IPS-15b (cell line): ENCODE data around the gene NFIA.
"Not testable (repeated sequence)": the region's sequence is repeated elsewhere in the genome, so short reads cannot be mapped to it uniquely, and the experiment has no call there.

Experiments used
- H3K27me3 ChIP-seq: one replicate; pipeline ENCODE4 v1.6.1; 2013; ENCODE audit warnings: low read length; ENCODE audit not compliant: control insufficient read depth, insufficient read depth
- H3K36me3 ChIP-seq: one replicate; pipeline ENCODE4 v1.6.1; 2013; ENCODE audit warnings: low read length; ENCODE audit not compliant: control insufficient read depth, insufficient read depth
- H3K4me1 ChIP-seq: one replicate; pipeline ENCODE4 v1.6.1; 2013; ENCODE audit warnings: mild to moderate bottlenecking, low read length; ENCODE audit not compliant: control insufficient read depth, insufficient read depth
- H3K4me3 ChIP-seq: one replicate; pipeline ENCODE4 v1.5.1; 2013; ENCODE audit warnings: low read depth, low read length
- H3K9ac ChIP-seq: one replicate; pipeline ENCODE4 v1.6.1; 2013; ENCODE audit warnings: low read depth, mild to moderate bottlenecking, low read length
- H3K9me3 ChIP-seq: one replicate; pipeline ENCODE4 v1.6.1; 2013; ENCODE audit warnings: mild to moderate bottlenecking, low read length; ENCODE audit not compliant: control insufficient read depth, insufficient read depth

Gene NFIA

GRCh38 chr1:61459345-61459744, 377.0 kb downstream of the NFIA start:
- H3K36me3 ChIP-seq, result no peaks in the 10 kb centered on the region
- H3K27me3 ChIP-seq, result peaks cover under 1% of the 10 kb centered on the region
- peaks cover 5% of the 10 kb centered on the region for H3K4me1 ChIP-seq
- no peak overlapping the region for H3K9ac ChIP-seq
- H3K9me3 ChIP-seq, result no peaks in the 10 kb centered on the region
- H3K4me3 ChIP-seq, result no peak overlapping the region

DNA sequence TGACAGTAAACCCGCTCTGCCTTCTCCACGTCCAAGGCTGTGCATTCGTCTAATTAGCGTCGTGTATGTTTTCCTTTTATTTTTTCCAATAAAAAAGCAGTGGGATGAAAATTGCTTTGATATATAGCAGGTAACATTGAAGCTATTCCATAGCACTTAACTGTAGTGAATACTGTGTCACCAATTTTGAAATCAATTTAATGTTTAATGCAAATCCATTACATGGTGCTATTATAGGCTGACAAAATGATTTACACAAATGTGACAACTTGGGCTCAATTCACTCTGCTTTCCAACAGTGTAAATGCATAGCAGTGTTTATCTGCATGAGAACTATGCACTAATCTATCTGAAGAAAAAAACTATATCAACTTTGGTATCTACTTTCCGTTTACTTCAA, 377.8 kb downstream of the NFIA start:
- H3K9me3 ChIP-seq, result no peaks in the 10 kb centered on the region
- H3K4me3 ChIP-seq, result no peak overlapping the region
- peaks cover 5% of the 10 kb centered on the region for H3K4me1 ChIP-seq
- H3K27me3 ChIP-seq, result peaks cover 3% of the 10 kb centered on the region
- no peaks in the 10 kb centered on the region for H3K36me3 ChIP-seq
- H3K9ac ChIP-seq, result no peak overlapping the region

DNA sequence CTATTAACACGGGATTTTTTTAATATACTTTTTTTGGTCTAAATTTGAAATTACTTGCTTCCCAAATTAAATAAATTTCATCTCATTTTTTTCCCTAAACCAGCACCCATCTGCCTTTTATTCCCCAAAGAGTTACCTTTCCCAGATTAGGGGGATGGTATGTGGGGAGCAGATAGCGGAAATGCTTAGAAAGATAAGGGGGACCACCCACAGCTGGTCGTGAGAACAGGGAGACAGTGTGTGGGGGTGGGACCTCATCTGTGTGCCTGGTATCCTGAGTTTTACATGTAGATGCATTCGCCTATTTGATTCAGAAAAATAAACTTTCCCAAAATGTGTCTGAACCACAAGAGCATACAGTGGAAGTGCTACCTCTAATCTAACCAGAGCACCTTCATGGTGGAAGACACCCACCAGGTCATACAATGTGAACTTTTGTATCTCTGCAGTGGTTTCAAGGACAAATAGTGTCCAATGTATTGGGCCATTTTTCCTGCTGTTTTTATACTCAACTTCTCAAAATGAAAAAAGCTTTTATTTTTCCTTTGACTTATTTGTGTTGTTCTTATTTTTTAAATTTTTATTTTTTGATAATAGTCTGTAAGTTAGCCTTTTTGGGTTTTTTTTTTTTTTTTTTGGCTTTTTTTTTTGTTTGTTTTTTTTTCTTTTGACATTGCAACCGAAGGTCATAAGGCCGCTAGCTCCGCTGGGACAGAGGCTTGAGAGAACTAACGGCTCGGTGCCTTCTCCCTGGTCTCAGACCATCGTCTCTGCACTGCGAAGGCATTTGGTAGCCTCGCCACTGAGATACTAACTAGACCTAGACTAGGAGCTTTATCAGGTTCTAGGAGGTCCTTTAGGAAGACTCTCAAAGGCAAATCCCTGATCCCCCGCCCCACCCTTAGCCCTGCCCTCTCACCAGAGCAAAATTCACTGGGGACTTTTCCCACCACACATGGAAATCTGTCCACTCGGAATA, 379.3 kb downstream of the NFIA start:
- no peak overlapping the region for H3K4me3 ChIP-seq
- no peaks in the 10 kb centered on the region for H3K9me3 ChIP-seq
- H3K9ac ChIP-seq, result no peak overlapping the region
- no peaks in the 10 kb centered on the region for H3K36me3 ChIP-seq
- peaks cover 5% of the 10 kb centered on the region for H3K4me1 ChIP-seq
- peaks cover 3% of the 10 kb centered on the region for H3K27me3 ChIP-seq

DNA sequence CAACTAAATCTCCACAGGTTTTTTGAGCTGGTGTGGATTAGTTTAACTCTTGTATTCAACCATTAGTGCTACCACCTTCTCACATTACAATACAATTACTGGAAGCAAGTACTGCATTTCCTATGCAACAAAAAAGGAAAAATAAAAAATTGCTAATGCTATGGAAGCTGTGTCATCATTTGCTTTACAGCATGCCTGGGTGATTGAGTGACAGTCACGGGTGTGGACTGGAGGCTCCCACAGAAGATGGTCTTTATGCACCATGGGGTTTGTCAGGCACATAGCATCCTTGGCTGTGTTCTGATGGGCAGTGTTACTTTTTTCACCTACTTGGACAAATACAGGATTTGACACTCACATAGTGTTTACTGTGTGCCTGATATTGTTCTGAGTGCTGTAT, 380.3 kb downstream of the NFIA start:
- no peaks in the 10 kb centered on the region for H3K36me3 ChIP-seq
- H3K4me3 ChIP-seq, result no peak overlapping the region
- H3K27me3 ChIP-seq, result peaks cover 3% of the 10 kb centered on the region
- H3K4me1 ChIP-seq, result peaks cover 5% of the 10 kb centered on the region
- no peaks in the 10 kb centered on the region for H3K9me3 ChIP-seq
- H3K9ac ChIP-seq, result no peak overlapping the region

GRCh38 chr1:61463220-61463619, 380.9 kb downstream of the NFIA start:
- Histone ChIP-seq H3K4me1 (peaks cover 5% of the 10 kb centered on the region), H3K27me3 (peaks cover 3% of the 10 kb centered on the region), H3K36me3 (no peaks in the 10 kb centered on the region), H3K9ac (no peak overlapping the region), H3K9me3 (no peaks in the 10 kb centered on the region), H3K4me3 (no peak overlapping the region)

- H3K9ac ChIP-seq, H3K4me3 ChIP-seq, H3K36me3 ChIP-seq, H3K9me3 ChIP-seq, H3K4me1 ChIP-seq: not testable (repeated sequence)
- H3K27me3 ChIP-seq, result peaks cover 22% of the 10 kb centered on the region
These were observed 385.5 kb downstream of the NFIA start for GRCh38 chr1:61467836-61468235.

DNA sequence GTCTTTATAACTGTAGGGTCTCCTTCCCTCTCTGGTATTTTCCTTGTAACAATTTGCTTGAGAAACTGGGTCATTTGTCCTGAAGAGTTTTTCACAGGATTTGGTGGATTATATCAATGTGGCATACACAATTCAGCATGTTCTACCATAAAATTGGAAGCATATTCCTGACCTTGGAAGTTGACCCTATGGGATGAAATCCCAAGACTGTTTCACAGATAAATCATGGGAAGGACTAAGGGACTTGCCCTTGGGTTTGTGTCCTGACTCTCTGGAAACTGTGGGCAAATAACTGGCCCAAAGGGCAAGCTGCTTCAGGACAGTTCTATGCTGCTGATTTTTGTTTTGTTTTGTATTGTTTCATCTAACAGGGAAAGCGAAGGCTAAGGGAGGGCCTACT, 387.0 kb downstream of the NFIA start:
- no peak overlapping the region for H3K4me3 ChIP-seq

GRCh38 chr1:61472876-61473275, 390.5 kb downstream of the NFIA start:
- H3K27me3 ChIP-seq, result peaks cover 69% of the 10 kb centered on the region
- no peak overlapping the region for H3K4me3 ChIP-seq
- no peaks in the 10 kb centered on the region for H3K36me3 ChIP-seq

More for the DNA sequence above, 387.0 kb downstream of the NFIA start:
- H3K27me3 ChIP-seq, result peaks cover 36% of the 10 kb centered on the region
- H3K36me3 ChIP-seq, result no peaks in the 10 kb centered on the region
- H3K4me1 ChIP-seq, result no peaks in the 10 kb centered on the region
- no peak overlapping the region for H3K9ac ChIP-seq
- H3K9me3 ChIP-seq, result no peaks in the 10 kb centered on the region

DNA sequence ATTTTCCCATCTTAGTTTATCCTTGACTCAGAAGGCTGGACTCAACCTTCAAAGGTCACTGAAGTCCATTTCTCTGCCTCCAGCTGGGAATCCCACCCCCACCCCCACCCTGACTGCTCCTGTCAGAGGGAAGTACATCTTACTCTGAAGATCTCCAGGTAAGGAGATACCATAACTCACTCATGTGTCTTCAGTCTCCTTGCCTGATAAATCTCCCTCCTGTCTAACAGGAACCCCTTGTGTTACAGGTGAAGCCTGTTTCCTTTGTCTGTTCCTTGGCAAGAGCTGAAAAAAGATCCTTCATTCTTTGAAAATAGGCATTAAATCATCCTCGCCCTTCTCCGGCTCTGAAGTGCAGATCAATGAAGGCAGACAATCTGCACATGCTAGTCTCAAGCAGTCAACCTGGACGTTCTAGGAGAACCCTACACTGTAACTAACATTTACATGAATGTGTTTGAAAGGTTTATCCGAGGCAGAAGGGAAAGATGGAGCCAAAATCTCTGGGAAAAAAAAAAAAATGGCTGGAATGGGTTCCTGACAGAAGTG, 392.0 kb downstream of the NFIA start:
- H3K4me1 ChIP-seq, result no peaks in the 10 kb centered on the region
- no peak overlapping the region for H3K4me3 ChIP-seq
- H3K36me3 ChIP-seq, result no peaks in the 10 kb centered on the region
- H3K9me3 ChIP-seq, result no peaks in the 10 kb centered on the region
- no peak overlapping the region for H3K9ac ChIP-seq
- H3K27me3 ChIP-seq, result peaks cover 83% of the 10 kb centered on the region

More at GRCh38 chr1:61472876-61473275, 390.5 kb downstream of the NFIA start:
- Histone ChIP-seq H3K9ac (no peak overlapping the region), H3K9me3 (no peaks in the 10 kb centered on the region), H3K4me1 (no peaks in the 10 kb centered on the region)

- H3K4me1 ChIP-seq, result no peaks in the 10 kb centered on the region
- H3K36me3 ChIP-seq, result no peaks in the 10 kb centered on the region
- H3K4me3 ChIP-seq, result no peak overlapping the region
- peaks cover 90% of the 10 kb centered on the region for H3K27me3 ChIP-seq
- H3K9ac ChIP-seq, result no peak overlapping the region
- H3K9me3 ChIP-seq, result no peaks in the 10 kb centered on the region
These were observed 392.6 kb downstream of the NFIA start for GRCh38 chr1:61474963-61475362.

GRCh38 chr1:61477301-61477700, 394.9 kb downstream of the NFIA start:
- no peaks in the 10 kb centered on the region for H3K9me3 ChIP-seq
- H3K9ac ChIP-seq, result no peak overlapping the region
- H3K36me3 ChIP-seq, result no peaks in the 10 kb centered on the region
- H3K4me1 ChIP-seq, result peaks cover 4% of the 10 kb centered on the region
- H3K27me3 ChIP-seq, result peaks cover 100% of the 10 kb centered on the region
- no peak overlapping the region for H3K4me3 ChIP-seq
